HG02588 (cell line): ENCODE results near the gene WDR27.
A peak's percentile ranks its signal among the peaks of the same experiment; 100 is the strongest.
"Not testable (repeated sequence)": the region's sequence is repeated elsewhere in the genome, so short reads cannot be mapped to it uniquely, and the experiment has no call there.

ENCODE experiments used
- ATAC-seq: cut with Tn5 transposase; IDR thresholded peaks from one replicate; pipeline ENCODE4 v1.9.1; 2021; ENCODE audit warnings: mild to moderate bottlenecking, moderate library complexity; ENCODE audit not compliant: unreplicated experiment

WDR27 gene

DNA sequence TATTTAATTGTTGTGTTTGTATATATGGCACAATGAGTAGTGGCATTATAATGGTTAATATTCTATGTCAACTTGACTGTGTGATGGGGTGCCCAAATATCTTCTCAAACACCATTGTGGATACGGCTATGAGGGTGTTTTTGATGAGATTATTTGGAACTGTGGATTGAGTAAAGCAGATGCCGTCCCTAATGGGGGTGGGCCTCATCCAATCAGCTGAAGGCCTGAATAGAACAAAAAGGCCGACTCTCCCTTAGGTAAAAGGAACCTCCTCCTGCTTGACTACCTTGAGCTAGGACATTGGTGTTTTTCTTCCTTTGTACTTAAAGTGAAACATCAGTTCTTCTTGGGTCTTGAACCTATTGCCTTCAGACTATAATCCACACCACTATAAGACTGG is 207.8 kb downstream of the WDR27 start:
- ATAC-seq = no peak

DNA sequence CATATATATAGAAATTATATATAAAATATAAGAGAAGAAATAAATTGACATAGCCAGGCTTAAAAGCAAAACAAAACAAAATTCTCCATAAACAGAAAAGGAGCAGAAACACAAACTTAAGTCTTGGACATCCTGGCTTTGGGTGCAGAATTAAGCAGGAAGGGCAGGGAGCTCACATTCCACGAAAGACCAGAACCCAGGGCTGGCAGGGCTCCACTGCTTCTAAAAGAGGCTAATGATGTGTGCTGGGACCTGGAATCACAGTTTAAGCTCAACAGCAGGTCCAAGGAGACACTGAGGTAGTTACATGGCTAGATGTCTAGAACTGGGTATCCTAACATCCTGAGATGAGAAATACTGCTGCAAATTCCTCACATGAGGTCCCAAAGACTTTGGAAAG is 210.3 kb downstream of the WDR27 start:
- no peak for ATAC-seq

DNA sequence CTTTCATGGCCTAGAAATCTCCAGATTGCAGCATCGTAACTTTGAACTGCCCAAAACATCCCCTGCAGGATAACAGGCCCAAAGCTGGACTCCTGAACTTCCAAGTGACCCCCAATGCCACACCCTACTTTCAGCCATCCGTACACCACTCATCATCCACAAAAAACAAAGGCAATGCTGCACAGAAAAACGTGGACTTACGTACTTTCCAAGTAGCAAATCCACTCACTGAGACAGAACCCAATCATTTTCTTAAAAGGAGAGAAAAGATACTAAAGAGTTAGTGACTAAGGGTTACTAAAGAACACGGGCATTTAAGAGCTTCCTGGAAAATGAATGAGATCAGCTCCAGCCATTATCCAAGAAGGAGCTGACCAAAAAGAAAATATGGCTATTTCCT is 211.0 kb downstream of the WDR27 start:
- ATAC-seq = no peak

DNA sequence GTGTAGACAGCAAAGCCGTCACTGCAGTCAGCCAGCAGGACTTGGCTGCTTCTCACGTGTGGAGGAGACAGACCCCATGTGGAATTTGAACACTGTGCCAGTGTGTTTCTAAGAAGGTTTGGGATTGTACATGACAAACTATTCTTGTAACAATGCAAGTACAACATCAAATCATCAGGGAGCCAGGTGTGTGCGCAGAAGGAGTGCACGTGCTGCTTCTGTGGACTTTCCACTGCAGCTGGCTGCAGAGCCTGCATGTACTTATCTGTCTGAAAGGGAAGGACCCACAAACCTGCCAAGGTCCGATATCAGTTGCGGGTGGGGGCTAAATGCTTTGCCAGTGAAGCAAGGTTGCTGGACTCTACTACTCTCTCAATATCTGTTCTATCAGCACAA is 211.6 kb downstream of the WDR27 start:
- ATAC-seq = no peak

DNA sequence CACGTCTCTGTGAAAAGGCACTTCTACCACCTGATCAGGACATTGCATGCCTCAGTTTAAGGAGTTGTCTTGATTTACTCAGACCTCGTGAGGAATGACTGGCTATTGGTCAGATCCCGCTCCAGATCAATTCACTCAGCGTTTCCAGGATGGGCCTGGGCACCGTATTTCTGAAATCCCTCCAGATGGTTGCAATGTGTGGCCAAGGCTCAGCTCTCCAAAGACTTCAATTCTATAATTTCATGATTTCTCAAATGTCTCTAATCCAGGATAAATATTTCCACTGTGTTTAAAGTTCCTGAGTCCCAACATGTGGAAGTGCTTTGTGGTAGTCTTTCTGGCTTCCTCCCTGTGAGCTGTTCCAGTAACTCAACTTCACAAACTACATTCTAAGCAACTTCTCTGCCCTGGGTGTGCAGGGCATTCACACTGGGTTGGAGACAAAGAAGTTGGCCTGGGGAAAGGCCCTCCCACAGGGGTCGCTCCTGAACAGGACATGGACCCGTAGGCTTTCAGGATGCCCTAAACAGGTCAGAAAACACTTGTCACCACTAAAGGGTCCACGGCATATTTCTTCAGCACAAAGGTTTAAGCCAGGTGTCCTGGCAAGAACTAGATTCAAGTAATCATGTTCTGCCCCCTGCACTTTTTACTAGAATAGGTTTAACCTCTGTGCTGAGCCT is 212.1 kb downstream of the WDR27 start:
- ATAC-seq = no peak

DNA sequence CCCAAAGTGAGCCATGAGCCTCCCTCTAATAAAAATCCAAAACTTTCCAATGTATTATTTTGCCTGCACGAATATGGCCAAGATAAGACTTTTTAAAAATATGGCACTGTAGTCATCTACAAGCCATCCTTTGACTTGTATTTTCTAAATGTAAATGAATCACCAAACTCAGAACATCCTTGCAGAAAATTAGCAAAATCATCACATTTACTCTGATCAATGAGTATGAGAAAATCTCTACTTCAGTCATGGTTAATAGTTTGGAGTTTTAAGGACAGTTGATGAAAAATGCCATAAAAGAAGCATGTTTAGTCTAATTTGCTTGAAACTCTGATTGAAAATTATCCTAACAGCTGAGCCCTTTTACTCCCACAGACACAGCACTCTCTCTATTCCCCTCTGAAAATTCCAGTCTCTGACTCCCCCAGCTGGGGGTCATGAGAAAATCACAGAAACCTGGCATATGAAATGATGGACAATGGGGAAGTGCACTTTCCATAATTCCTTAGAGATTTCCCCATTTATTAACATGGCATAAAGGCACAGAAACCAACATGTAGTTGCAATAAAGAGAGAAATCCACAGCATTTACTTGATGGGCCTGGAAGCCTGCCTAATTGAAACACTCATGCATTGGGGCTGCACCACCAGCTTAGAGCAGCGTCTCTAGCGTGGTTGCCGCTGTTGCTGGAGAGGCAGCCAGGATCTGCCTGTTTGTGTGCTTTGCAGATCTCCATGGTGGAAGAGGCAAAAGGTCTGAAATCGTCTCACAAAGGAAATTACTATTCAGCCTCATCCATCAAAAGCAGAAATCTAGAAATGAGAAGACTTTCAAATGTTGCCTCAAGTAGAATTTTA is 214.0 kb downstream of the WDR27 start:
- ATAC-seq = no peak

DNA sequence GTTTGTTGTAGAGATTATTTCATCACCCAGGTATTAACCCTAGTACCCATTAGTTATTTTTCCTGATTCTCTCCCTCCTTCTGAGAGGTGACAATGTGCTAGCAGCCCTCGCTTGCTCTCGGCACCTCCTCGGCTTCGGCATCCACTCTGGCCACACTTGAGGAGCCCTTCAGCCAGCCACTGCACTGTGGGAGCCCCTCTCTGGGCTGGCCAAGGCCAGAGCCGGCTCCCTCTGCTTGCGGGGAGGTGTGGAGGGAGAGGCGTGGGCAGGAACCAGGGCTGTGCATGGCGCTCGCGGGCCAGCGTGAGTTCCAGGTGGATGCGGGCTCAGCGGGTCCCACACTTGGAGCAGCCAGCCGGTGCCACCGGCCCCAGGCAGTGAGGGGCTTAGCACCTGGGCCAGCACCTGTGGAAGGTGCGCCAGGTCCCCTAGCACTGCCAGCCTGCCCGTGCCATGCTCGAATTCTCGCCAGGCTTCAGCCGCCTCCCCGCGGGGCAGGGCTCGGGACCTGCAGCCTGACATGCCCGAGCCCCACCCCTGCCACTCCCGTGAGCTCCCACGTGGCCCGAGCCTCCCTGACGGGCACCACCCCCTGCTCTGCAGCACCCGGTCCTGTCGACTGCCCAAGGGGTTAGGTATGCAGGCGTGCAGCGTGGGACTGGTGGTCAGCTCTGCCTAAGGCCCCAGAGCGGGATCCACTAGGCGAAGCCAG is 221.9 kb downstream of the WDR27 start:
- no peak for ATAC-seq

DNA sequence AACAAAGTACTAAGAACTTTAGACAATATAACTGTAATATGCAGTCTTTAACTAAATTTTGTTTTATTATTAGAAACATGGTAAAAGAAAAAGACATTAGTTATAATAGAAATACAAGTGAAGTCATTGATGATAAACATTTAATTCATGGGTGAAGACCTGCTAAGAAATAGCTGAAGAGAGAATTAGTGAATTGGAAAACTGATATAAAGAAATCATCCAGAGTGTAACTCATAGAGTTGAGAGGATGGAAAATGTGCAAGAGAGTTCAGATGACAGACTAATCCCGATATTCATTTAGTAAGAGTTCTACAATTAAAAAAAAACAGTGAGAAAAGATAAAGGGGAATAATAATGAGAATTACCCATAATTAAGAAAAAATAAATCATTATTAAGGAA is 227.5 kb downstream of the WDR27 start:
- ATAC-seq = no peak

DNA sequence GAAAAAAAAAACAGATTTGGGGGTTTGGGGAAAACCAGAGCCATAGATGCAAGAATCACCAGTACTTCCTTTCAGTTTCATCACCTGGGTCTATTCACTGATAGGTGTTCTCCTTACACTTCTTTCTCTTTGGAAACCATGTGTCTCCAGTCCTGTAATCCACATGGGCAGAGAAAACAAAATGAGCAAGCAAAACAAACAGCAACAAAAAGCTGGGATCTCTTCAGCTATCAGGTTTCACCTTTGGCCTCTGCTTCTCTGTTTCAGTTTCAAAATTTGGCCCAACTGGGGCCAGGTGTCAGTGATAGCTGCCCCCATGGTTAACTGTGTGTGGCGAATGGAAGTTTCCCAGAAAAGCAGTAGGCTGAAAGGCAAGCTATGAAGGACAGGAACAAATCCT is 228.2 kb downstream of the WDR27 start:
- peak; percentile 55 for ATAC-seq

DNA sequence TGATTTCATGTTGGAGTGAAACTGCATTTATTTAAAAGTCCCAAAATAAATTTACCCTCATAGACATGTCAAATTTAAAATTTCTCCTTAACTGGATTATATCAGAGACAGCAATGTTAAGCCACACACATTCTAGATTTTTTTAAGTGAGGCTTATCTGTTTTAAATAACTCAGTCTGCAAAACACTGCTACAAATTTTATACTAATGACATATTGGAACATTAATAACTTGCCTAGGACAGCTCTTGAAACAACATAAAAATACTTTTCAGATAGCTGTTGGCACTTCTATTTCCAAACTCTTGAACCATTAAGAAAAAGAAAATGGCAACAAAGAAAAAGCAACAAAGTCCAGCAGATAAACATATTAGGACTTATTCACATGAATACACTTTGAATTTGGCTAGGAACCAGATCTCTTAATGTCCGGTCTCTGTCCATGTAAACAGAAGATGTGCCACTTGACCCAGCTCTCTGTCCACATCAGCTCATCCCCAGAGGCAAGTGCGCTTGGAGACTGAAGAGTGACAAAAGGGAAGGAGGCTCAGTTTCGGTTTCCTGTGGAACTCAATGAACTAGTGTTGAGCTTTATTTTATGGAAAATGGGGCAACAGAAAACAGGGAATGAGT is 228.9 kb downstream of the WDR27 start:
- no peak for ATAC-seq

DNA sequence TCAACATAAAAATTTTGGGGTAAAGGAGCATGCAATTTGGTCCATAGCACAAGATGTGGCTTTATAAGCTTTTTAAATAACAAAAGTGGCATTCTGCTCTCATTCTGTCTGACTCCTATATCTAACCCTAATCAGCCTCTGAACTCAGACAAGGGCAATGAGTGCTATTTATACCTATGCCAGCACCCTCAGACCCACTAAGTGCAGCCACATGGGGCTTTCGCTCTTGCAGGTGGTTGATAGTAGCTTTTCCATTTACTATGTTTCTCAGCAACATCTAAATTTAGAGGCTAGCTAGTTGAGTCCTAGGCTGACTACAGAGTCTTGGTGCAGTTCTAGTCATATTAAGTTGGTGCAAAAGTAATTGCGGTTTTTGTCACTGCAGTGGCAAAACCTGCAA is 231.0 kb downstream of the WDR27 start:
- ATAC-seq = no peak

DNA sequence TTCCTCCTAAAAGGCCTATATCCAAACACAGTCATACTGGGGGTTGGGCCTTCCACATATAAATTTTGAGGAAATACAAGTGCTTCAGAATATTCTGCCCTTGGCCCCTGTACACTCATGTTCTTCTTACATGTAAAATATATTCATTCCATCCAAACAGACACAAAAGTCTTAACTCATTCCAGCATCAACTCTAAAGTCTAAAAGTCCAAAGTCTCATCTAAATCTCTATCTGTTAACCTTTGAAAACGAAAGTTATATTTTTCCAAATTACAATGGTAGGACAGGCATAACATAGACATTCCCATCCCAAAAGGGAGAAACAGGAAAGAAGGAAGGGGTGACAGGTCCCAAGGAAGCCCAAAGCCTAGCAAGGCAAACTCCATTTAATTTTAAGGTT is 232.8 kb downstream of the WDR27 start:
- ATAC-seq = no peak

DNA sequence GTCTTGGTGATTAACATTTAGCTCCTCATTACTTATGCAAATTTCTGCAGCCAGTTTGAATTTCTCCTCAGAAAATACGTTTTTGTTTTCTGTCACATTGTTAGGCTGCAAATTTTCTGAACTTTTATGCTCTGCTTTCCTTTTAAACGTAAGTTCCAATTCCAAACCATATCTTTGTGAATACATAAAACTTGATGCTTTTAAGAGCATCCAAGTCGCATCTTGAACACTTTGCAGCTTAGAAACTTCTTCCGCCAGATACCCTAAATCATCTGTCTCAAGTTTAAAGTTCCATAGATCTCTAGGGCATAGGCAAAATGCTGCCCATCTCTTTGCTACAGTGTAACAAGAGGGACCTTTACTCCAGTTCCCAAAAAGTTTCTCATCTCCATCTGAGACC is 234.1 kb downstream of the WDR27 start:
- ATAC-seq = not testable (repeated sequence)

DNA sequence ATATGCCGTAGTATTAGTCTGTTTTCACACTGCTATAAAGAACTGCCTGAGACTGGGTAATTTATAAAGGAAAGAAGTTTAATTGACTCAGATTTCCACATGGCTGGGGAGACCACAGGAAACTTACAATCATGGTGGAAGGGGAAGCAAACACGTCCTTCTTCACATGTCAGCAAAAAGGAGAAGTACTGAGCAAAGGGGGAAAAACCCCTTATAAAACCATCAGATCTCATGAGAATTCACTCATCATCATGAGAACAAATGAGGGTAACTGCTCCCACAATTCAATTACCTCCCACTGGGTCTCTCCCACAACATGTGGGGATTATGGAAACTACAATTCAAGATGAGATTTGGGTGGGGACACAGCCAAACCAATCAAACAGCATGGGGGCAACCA is 235.6 kb downstream of the WDR27 start:
- ATAC-seq = not testable (repeated sequence)

DNA sequence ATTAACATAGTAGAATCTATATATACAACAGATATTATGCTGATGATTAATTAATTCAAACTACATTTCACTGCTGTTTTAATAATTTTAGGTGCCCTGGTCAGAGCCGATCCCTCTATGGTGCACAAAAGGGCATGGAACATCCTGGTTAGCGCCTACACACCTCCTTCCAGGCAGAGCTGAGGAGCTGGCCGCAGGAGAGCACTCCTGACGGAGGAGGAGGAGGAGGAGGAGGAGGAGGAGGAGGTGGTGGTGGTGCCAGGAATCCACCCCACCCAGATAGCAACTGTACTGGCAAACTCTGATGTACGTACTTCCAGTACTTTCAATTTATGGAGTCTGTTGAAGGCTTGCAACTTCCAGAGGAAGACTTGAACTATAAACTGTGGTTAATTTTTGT is 244.1 kb downstream of the WDR27 start:
- ATAC-seq = no peak

DNA sequence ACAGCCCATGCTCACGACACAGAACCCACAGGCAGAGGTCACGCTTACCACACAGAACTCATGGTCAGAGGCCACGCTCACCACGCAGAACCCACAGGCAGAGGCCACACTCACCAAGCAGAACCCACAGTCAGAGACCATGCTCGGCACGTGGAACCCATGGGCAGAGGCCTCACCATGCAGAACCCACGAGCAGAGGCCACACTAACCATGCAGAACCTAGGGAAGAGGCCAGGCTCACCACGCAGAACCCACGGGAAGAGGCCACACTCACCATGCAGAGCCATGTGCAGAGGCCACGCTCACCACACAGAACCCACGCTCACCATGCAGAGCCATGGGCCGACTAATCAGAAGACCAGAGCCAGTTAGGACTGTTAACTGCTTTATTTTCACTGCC is 245.0 kb downstream of the WDR27 start:
- ATAC-seq = no peak

DNA sequence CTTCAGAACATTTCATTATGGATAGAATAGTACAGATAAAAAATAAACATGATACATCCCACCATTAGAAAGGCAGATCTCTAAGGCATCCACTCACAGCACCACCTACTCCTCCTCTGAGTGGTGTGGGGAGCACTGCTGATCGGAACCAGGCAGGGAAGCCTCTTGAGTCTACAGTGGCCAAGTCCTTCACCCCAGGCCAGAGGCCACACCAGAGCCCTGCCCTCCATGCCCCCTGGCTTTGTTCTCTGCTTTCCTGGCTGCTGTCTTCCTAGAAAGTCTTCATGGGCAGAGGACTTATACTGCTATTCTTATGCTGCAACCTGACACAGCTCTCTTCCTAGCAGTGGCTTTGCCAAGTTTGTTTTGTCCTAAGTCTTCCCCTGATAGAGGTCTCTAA is 246.4 kb downstream of the WDR27 start:
- ATAC-seq = no peak

DNA sequence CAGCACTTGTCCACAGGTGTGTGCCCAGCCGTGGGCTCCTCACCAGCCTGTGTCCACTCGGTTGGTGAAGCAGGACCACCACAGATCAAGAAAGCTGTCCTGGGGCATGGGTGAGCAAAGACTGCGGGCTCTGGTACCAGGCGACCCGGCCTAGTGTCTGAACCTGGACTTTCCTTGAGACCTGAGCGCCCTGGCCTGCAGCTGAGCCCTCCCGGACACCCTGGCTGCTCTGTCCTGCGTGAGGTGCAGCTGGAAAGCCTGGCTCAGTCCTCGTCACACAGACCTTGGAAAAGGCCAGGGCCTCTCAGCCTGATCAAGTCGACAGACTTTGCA is 247.0 kb downstream of the WDR27 start:
- ATAC-seq = no peak

DNA sequence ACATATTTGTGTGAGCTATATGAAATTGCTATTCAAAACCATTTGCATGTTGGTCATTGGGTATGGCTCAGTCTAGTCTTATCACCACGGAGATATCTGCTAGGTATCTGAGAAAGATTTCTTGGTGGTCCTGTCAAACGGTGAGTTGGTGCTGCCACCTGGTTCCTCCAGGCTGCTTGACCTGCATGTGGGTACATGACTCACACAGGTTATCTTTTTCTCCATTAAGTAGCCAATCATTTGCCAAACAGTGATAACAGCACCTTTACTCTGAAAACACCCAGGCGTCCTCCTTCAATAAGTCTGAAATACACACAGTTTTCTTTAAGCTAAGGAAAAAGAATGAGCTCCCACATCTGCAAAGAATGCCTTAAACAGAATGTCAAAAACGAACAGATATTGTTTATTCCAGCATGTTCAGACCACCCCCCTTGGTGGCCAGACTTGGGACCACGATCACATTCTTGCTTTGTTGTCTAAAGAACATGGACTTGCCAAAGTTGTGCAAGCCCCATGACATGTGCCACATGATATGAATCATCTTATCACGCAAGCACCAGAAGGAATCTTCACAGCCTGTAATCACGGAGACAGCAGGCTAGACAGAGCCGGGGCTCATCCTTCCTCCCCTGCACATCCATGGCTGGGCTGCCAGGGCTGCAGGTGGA is 247.5 kb downstream of the WDR27 start:
- ATAC-seq = no peak

DNA sequence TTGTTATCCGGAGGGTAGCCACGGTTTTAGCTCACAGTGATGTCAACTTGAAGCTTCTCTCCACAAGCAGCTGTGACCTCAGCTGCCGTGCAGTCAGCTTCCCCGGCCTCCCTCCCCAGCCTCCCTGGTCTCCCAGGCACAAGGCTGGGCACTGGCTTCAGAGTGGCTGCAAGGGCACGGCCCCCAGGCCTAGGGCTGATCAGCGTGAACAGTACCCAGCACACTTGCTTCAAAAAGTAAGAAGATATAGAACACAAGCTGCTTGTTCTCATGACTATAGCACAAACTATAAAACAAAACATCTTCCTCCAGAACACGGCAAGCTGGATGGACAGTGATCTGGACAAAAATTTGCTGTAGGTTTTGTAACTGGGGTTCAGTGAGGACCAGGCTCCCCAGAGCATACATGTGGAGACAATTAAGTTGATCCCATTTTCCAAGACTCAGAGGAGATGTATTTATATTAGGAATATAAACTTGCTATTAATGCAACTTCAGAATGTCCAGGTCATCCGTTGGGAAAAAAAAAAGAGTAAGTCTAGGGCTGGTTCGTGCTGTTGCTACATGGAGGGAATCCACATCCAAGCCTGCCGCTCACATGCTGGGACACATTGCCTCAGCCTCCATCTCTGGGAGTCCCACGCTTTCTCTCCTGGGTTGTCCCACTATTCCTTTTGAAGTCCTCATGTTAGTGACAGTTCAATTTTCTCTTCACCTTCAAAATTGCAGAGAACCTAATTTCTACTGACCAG is 248.8 kb downstream of the WDR27 start:
- no peak for ATAC-seq
